ENCODE results near the gene LENG8. TPM values are rescaled to one million over a fixed set of nuclear protein-coding genes. Genes with fewer than 3 reads are reported as not detected.

LENG8 gene
- total and polyA plus RNA-seq, 2 experiments from 2014 or later = 42.1 to 74.3 TPM

DNA sequence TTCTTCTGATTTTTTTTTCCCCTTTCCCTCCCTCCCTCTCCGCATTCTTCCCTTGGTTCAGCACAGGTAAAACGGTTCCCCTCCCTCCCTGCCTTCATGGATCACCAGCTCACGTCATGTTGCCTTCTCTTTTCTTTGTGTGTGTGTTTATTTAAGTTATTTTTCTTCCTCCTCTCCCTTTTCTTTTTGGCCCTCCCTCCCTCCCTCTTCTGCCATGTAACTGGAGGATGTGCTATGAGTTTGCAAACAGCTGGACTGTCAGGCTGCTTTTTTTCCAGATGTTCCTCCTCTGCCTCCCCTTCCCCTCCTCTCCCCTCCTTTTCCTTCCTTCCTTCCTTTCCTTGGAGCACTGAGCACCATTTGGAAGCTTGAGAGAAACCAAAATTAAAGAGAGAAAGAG is 12.6 kb downstream of the LENG8 start:
- H3K4me1 Mint-ChIP-seq = peaks cover 15% of the 10 kb centered on the region; the same call in 2 of the 3 replicates
- Histone ChIP-seq H3K4me1 (ENCODE audit: insufficient read depth) (peaks cover 3% of the 10 kb centered on the region; the same call in 1 of the 2 replicates), H4K20me1 (replicated peaks; ENCODE audit: insufficient read depth) (0 out of 2 replicates have a peak, but pooled peaks cover 6% of the 10 kb centered on the region), H3K27me3 (ENCODE audit: insufficient read depth) (peaks cover 13% of the 10 kb centered on the region), H3K4me3 (no peak overlapping the region), H3K79me2 (replicated peaks; ENCODE audit: insufficient read depth) (no peaks in the 10 kb centered on the region; the same call in 1 of the 2 replicates), H3K9me2 (ENCODE audit: insufficient read depth) (no peaks in the 10 kb centered on the region), H3K4me2 (0 out of 2 replicates have a peak overlapping the region, but pooled peaks have one; percentile 98), H3K36me3 (ENCODE audit: insufficient read depth) (peaks cover 14% of the 10 kb centered on the region), H3K27ac (ENCODE audit: low read depth) (no peak overlapping the region), H2AFZ (no peak overlapping the region), H3F3A (replicated peaks; ENCODE audit: low read depth) (peaks cover 9% of the 10 kb centered on the region; the same call in 1 of the 2 replicates)
- peaks cover 5% of the 10 kb centered on the region; the same call in 1 of the 3 replicates for H3K9me3 Mint-ChIP-seq
- ATAC-seq = no peak
- DNase-seq (ENCODE audit: low spot score) = no peak
- peaks cover 45% of the 10 kb centered on the region for H3K36me3 Mint-ChIP-seq (ENCODE audit: low read depth)
- H3K27ac Mint-ChIP-seq = peak overlapping the region; percentile 9; the same call in 1 of the 2 replicates
- H3K4me3 Mint-ChIP-seq = peak overlapping the region; percentile 12; the same call in 1 of the 3 replicates
- H3K27me3 Mint-ChIP-seq (ENCODE audit: insufficient read depth, low read depth, poor library complexity) = peaks cover 32% of the 10 kb centered on the region
- no peak for TF ChIP-seq ZNF114 (CRISPR knock-in tag; IDR thresholded peaks at IDR 0.05)
- TF ChIP-seq EZH2 (IDR thresholded peaks at IDR 0.05; ENCODE audit: low read depth, unreplicated experiment) = no peak
- TF ChIP-seq CTCF (conservative IDR thresholded peaks at IDR 0.05; ENCODE audit: low read depth in 2 of 2) = no peak
- TF ChIP-seq, protein P1, sequence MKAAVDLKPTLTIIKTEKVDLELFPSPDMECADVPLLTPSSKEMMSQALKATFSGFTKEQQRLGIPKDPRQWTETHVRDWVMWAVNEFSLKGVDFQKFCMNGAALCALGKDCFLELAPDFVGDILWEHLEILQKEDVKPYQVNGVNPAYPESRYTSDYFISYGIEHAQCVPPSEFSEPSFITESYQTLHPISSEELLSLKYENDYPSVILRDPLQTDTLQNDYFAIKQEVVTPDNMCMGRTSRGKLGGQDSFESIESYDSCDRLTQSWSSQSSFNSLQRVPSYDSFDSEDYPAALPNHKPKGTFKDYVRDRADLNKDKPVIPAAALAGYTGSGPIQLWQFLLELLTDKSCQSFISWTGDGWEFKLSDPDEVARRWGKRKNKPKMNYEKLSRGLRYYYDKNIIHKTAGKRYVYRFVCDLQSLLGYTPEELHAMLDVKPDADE (IDR thresholded peaks at IDR 0.05) = no peak
- no peak for TF ChIP-seq ZNF331 (CRISPR knock-in tag; IDR thresholded peaks at IDR 0.05; ENCODE audit: low read depth)
- TF ChIP-seq JUNB (IDR thresholded peaks at IDR 0.05; ENCODE audit: unreplicated experiment) = no peak
- TF ChIP-seq, protein P2, sequence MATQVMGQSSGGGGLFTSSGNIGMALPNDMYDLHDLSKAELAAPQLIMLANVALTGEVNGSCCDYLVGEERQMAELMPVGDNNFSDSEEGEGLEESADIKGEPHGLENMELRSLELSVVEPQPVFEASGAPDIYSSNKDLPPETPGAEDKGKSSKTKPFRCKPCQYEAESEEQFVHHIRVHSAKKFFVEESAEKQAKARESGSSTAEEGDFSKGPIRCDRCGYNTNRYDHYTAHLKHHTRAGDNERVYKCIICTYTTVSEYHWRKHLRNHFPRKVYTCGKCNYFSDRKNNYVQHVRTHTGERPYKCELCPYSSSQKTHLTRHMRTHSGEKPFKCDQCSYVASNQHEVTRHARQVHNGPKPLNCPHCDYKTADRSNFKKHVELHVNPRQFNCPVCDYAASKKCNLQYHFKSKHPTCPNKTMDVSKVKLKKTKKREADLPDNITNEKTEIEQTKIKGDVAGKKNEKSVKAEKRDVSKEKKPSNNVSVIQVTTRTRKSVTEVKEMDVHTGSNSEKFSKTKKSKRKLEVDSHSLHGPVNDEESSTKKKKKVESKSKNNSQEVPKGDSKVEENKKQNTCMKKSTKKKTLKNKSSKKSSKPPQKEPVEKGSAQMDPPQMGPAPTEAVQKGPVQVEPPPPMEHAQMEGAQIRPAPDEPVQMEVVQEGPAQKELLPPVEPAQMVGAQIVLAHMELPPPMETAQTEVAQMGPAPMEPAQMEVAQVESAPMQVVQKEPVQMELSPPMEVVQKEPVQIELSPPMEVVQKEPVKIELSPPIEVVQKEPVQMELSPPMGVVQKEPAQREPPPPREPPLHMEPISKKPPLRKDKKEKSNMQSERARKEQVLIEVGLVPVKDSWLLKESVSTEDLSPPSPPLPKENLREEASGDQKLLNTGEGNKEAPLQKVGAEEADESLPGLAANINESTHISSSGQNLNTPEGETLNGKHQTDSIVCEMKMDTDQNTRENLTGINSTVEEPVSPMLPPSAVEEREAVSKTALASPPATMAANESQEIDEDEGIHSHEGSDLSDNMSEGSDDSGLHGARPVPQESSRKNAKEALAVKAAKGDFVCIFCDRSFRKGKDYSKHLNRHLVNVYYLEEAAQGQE (IDR thresholded peaks at IDR 0.05; ENCODE audit: unreplicated experiment) = no peak
- no peak for TF ChIP-seq STAT1 (IDR thresholded peaks at IDR 0.05; ENCODE audit: unreplicated experiment)
- no peak for TF ChIP-seq EZH2phosphoT487 (IDR thresholded peaks at IDR 0.05; ENCODE audit: unreplicated experiment)
- no peak; the same call in 1 of the 2 replicates for TF ChIP-seq POLR2AphosphoS5 (IDR thresholded peaks at IDR 0.05; ENCODE audit: low read depth)
- TF ChIP-seq CREB1 (CRISPR knock-in tag; IDR thresholded peaks at IDR 0.05; ENCODE audit: low read depth) = no peak
- TF ChIP-seq, protein P3, sequence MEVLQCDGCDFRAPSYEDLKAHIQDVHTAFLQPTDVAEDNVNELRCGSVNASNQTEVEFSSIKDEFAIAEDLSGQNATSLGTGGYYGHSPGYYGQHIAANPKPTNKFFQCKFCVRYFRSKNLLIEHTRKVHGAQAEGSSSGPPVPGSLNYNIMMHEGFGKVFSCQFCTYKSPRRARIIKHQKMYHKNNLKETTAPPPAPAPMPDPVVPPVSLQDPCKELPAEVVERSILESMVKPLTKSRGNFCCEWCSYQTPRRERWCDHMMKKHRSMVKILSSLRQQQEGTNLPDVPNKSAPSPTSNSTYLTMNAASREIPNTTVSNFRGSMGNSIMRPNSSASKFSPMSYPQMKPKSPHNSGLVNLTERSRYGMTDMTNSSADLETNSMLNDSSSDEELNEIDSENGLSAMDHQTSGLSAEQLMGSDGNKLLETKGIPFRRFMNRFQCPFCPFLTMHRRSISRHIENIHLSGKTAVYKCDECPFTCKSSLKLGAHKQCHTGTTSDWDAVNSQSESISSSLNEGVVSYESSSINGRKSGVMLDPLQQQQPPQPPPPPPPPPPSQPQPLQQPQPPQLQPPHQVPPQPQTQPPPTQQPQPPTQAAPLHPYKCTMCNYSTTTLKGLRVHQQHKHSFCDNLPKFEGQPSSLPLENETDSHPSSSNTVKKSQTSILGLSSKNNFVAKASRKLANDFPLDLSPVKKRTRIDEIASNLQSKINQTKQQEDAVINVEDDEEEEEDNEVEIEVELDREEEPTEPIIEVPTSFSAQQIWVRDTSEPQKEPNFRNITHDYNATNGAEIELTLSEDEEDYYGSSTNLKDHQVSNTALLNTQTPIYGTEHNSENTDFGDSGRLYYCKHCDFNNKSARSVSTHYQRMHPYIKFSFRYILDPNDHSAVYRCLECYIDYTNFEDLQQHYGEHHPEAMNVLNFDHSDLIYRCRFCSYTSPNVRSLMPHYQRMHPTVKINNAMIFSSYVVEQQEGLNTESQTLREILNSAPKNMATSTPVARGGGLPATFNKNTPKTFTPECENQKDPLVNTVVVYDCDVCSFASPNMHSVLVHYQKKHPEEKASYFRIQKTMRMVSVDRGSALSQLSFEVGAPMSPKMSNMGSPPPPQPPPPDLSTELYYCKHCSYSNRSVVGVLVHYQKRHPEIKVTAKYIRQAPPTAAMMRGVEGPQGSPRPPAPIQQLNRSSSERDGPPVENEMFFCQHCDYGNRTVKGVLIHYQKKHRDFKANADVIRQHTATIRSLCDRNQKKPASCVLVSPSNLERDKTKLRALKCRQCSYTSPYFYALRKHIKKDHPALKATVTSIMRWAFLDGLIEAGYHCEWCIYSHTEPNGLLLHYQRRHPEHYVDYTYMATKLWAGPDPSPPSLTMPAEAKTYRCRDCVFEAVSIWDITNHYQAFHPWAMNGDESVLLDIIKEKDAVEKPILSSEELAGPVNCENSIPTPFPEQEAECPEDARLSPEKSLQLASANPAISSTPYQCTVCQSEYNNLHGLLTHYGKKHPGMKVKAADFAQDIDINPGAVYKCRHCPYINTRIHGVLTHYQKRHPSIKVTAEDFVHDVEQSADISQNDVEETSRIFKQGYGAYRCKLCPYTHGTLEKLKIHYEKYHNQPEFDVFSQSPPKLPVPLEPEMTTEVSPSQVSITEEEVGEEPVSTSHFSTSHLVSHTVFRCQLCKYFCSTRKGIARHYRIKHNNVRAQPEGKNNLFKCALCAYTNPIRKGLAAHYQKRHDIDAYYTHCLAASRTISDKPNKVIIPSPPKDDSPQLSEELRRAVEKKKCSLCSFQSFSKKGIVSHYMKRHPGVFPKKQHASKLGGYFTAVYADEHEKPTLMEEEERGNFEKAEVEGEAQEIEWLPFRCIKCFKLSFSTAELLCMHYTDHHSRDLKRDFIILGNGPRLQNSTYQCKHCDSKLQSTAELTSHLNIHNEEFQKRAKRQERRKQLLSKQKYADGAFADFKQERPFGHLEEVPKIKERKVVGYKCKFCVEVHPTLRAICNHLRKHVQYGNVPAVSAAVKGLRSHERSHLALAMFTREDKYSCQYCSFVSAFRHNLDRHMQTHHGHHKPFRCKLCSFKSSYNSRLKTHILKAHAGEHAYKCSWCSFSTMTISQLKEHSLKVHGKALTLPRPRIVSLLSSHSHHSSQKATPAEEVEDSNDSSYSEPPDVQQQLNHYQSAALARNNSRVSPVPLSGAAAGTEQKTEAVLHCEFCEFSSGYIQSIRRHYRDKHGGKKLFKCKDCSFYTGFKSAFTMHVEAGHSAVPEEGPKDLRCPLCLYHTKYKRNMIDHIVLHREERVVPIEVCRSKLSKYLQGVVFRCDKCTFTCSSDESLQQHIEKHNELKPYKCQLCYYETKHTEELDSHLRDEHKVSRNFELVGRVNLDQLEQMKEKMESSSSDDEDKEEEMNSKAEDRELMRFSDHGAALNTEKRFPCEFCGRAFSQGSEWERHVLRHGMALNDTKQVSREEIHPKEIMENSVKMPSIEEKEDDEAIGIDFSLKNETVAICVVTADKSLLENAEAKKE (CRISPR knock-in tag; IDR thresholded peaks at IDR 0.05) = no peak
- no peak for TF ChIP-seq NANOG (IDR thresholded peaks at IDR 0.05; ENCODE audit: borderline replicate concordance)

Measured in GM23338 (cell line).